GM21723 (cell line): ENCODE data around the gene TBPL2.
"Not testable (repeated sequence)": the region's sequence is repeated elsewhere in the genome, so short reads cannot be mapped to it uniquely, and the experiment has no call there.

ENCODE experiments used
- ATAC-seq: cut with Tn5 transposase; IDR thresholded peaks from one replicate; pipeline ENCODE4 v1.9.1; 2021; ENCODE audit warnings: mild to moderate bottlenecking, moderate library complexity; ENCODE audit not compliant: unreplicated experiment

The TBPL2 gene

GRCh38 chr14:55404173-55404854 is 36.1 kb downstream of the TBPL2 start:
- no peak for ATAC-seq

GRCh38 chr14:55401751-55402150 is 38.7 kb downstream of the TBPL2 start:
- ATAC-seq, result no peak

- ATAC-seq, result no peak
These were observed 40.6 kb downstream of the TBPL2 start for GRCh38 chr14:55399852-55400251.

GRCh38 chr14:55399183-55399582 is 41.2 kb downstream of the TBPL2 start:
- no peak for ATAC-seq

DNA sequence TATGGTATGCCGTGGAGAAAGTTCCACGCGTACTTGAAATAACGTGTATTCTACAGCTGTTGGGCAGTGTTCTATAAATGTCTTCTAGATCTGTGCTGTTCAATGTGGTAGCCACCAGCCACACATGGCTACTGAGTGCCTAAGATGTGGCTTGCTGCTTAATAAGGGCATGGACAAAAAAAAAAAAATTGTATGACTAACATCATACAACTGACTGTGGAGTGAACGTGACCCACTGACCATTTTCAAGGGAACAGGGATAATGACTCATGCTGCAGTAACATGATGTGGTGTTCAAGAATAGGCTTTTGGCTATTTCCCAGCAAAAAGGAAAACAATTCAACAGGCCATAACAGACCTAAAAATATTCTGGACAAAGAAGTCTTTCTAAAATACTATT is 41.7 kb downstream of the TBPL2 start:
- no peak for ATAC-seq

- ATAC-seq, result no peak
These were observed 51.1 kb downstream of the TBPL2 start for GRCh38 chr14:55389330-55389729.

- ATAC-seq, result no peak
These were observed 52.3 kb downstream of the TBPL2 start for GRCh38 chr14:55388160-55388559.

- no peak for ATAC-seq
These were observed 53.3 kb downstream of the TBPL2 start for GRCh38 chr14:55387121-55387520.

GRCh38 chr14:55386037-55386808 is 54.2 kb downstream of the TBPL2 start:
- ATAC-seq, result no peak

DNA sequence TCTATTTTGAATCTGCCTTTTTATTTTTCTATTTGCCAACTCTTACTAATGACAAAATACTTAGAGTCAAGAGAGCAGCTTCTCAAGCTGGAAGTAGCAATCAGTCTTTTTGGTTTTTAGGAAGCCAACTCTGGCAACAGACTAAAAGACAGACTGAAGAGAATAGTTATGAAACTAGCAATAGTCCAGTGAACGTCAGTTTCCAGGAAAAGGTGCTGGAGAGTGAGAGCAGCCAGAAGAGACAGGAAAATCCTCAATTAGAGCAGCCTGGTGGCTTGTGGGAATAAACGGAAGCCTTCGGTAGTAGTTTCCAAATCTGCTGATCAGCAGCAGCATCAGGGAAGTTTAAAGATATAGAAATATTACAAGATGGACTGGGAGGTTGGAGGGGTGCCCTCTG is 55.9 kb downstream of the TBPL2 start:
- ATAC-seq, result no peak

GRCh38 chr14:55383541-55384140 is 56.8 kb downstream of the TBPL2 start:
- ATAC-seq, result no peak

DNA sequence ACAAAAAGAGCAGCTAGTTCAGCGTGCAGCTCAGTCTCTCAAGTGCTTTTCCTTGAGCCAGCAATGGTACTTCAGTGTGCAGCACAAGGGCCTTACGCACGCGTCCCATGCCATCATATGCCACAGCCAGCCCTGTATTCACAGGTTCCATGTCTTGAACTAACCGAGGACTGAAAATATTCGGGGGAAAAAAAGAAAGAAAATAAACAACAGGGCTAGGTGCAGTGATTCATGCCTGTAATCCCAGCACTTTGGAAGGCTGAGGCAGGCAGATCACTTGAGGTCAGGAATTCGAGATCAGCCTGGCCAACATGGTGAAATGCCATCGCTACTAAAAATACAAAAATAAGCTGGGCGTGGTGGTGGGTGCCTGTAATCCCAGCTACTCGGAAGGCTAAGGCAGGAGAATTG is 57.4 kb downstream of the TBPL2 start:
- ATAC-seq, result not testable (repeated sequence)

DNA sequence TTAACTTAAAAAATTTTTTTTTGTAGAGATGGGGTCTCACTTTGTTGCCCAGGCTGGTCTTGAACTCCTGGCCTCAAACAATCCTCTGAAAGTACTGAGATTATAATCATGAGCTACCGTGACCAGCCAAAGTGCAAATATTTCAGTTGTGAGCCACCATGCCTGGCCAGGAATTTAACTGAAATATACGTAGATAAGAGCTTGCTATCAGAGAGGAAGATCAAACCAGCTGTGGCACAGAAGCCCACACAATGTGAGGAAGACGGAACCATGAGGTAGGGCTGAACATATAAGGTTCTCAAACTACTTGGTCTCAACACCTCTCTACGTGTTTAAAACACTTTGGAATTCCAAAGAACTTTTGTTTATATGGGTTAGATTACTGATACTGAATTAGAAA is 57.9 kb downstream of the TBPL2 start:
- no peak for ATAC-seq

DNA sequence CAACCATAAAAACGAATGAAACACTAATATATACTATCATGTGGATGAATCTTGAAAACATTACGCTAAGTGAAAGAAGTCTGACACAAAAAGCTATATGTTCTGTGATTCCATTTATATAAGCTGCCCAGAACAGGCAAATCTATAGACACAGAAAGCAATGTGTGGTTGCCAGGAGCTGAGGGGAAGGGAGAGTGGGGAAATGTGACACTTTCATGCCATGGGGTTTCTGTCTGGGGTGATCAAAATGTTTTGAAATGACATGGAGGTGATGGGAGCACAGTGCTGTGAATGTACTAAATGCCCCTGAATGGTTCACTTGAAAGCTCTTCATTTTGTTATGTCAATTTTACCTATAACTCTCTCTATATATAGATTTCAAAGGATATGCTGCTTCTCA is 58.9 kb downstream of the TBPL2 start:
- ATAC-seq, result no peak

GRCh38 chr14:55381040-55381439 is 59.4 kb downstream of the TBPL2 start:
- no peak for ATAC-seq

DNA sequence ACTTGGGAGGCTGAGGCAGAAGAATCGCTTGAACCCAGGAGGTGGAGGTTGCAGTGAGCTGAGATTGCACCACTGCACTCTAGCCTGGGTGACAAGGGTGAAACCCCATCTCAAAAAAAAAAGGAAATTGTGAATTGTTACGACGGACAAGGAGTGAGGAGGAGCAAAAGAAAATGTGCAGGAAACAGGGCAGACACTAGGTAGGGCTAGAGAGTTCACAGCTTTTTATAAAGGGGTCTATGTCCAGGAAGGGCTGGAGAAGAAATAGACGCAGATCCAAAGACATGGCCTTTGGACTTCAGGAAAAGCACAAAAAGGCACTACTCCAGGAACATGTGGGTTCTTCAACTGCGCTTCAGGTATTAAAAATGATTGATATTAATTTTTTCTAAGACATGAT is 63.2 kb downstream of the TBPL2 start:
- ATAC-seq, result no peak

DNA sequence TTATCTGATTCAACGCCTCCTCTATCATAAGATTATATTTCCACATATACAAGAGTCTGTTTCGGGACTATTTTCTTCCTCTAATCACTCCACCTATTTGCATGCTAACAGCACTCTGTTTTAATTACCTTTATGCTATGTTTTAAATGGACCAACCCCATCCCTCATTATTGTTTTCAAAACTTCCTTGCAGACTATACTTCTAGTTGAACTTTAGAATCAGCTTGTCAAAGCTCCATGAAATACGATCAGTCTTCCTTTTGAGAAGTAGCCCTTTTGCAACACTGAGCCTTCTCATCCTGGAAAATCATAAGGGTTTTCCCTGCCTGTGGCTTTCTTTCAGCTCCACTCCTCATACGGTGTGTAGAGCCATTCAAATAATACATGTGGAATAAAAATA is 65.6 kb downstream of the TBPL2 start:
- ATAC-seq, result no peak

DNA sequence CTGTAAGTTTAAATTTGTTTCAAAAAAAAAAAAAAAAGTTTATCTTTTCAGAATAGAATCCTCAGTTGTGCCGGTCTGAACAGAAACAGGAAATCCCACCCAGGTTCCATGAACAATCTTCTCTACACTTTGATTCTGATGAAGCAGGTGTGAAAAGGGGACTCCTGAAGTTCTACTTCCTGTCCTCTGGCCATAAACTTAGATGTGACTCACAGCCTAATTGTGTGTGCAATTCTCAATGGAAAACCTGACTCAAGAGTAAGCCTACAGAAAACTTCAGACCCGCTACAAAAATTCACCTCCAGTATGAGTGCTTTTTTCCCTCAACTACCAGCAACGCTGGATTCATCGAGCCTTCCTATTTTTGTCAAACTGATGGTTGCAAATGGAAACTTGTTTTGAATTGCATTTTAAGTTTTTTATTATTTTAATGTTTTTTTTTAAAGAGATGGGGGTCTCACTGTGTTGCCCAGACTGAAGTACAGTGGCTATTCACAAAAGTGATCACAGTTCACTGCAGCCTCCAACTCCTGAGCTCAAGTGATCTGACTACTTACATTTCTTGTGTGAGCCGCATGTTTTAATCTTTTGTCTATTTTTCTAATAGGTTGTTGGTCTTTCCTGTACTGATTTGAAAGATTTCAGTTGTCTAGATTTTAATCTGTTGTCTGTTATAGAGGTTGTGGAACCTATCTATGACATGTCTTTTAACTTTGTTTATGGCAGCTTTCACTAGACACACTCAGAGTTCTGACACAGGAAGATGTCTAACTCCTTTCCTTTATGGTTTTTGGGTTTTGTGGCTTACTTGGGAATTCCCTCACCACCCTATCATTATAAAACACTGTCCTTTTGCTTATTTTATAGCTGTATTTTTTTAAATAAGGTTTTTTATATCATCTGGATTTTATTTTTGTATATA is 66.4 kb downstream of the TBPL2 start:
- no peak for ATAC-seq

GRCh38 chr14:55372825-55373224 is 67.6 kb downstream of the TBPL2 start:
- ATAC-seq, result no peak

DNA sequence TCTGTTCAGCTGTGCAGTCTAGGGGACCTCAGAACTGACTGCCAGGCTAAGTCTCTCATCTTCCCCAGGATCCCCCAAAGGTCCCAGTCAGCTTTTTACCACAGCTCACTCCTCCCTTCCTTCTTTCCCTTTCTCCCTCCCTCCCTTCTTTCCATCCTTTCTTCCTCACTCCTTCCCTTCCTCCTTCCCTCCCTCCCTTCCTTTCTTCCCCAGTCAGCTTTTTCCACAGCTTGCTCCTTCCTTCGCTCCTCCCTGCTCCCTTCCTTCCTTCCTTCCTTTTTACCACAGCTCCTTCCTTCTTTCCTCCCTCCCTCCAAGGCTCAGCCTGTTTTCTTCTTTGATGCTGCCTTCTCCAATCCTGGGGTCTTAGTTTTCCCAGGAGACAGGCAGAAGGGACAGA is 68.0 kb downstream of the TBPL2 start:
- no peak for ATAC-seq

- no peak for ATAC-seq
These were observed 69.4 kb downstream of the TBPL2 start for GRCh38 chr14:55370883-55371455.
